HG02759 (cell line): ENCODE data around the gene RYR2.

Experiments
- ATAC-seq: cut with Tn5 transposase; IDR thresholded peaks from one replicate; pipeline ENCODE4 v1.9.1; 2021; ENCODE audit warnings: mild to moderate bottlenecking, moderate library complexity; ENCODE audit not compliant: unreplicated experiment

The RYR2 gene

GRCh38 chr1:237877631-237878030 is 835.6 kb downstream of the RYR2 start:
- ATAC-seq, result no peak

- ATAC-seq, result no peak
Observed at GRCh38 chr1:237878406-237878805, 836.4 kb downstream of the RYR2 start.

- ATAC-seq, result no peak
Observed at GRCh38 chr1:237879195-237879594, 837.2 kb downstream of the RYR2 start.
